Erythroblast (primary cell): Measurements from ENCODE around the gene FZD1.

Experiments
- GATA1 ChIP-seq: IDR thresholded peaks from 2 replicates; pipeline ENCODE4 v1.6.1; 2011; ENCODE audit warnings: low read depth, mild to moderate bottlenecking, control low read depth, low read length, moderate library complexity
- POLR2A ChIP-seq: IDR thresholded peaks from 2 replicates; pipeline ENCODE4 v1.6.1; 2011; ENCODE audit warnings: mild to moderate bottlenecking, low read length

DNA sequence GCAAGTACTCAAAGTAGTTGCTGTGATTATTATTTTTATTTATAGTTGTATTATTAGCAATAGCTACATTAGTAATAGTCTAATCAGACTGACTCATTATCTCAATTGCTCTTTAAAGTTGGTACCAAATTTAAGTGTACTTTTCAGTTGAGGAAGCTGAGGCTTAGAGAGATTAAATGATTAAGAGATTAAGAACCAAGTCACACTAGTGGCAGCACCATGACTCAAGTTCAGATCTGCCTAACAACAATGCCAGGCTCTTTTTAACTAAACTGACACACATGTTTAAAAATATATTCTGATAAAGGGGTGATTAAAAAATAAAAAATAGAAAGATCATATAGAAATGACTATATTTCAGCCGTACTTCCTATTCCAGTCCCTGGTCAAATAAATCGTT lies 42.0 kb downstream of the FZD1 start:
- TF ChIP-seq POLR2A (no peak), GATA1 (no peak)
